ENCODE results near the gene PES1.

DNA sequence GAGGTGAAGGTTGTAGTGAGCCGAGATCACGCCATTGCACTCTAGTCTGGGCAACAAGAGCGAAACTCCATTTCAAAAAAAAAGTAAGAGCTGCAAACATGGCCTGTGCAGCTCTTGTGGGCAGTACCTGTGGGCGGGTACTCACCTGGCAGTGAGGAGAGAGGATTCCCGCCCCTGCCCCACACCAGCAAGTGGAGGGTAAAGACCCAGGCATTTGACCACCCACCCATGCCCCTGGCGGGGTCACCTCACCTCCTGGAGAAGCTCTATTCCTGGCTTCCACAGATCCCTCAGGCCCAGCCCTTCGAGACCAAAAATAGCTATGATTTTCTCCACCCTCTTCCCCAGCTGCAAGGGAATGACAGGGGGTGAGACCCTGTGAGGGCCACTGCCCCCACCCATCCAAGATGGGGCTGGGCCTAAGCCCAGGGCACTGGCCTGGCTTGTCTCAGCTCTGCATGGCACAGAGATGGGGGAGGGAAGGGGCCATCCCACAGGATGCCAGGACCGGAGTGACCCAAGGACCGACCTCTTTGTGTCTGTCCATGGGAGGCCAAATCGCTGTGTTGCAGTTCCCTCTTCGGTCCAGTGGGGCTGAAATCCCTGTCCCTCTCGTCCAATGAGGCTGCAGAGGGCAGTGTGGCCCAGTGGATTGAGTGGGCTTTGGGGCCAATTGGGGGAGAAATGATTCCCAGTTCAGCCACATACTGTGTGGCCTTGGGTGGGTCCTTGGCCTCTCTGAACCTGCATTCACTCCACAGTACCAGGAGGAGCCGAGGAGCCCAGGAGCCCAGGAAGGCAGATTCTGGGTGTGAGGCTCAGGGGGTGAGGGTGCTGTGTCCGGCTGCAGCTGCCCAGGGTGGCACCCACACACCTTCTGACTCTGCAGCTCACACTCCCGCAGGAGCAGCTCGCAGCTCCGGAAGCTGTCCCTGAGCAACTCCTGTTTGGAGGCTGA lies 59.8 kb downstream of the PES1 start:
- TF ChIP-seq CTCF (conservative IDR thresholded peaks at IDR 0.05; ENCODE audit: low read length) (no peak), EZH2phosphoT487 (IDR thresholded peaks at IDR 0.05; ENCODE audit: borderline replicate concordance) (no peak)
